Measurements from ENCODE around the gene EMX2. TPM values are rescaled to one million over a fixed set of nuclear protein-coding genes. Genes with fewer than 3 reads are reported as not detected.

The EMX2 gene
- total and polyA plus RNA-seq, 2 of the 13 experiments (the other 11 are each of a cell fraction or from before 2014, with no cell fraction given): not detected

DNA sequence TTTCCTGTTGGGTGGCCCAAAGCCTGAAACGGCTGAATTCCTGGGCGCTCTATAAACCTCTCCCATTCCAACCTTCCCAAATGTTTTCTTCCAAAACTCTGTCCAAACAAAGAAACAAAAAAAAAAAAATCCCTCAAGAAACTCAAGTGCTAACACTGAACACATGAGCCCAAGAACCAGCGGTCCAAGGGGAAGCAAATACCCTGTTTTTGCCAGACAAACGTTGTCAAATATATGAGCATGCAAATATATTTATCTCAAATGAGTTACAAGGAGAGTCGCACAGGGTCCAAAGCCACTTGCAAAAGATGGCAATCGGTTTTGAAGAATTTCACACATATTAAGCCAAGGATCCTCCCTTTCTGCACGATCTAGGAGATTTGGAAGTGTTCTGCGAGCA, 23.3 kb upstream of the EMX2 start:
- ChIA-PET POLR2A (no interaction called here), CTCF (ENCODE audit: low intra/inter-chr PET ratio, low total read pairs) (no interaction called here)
- Histone ChIP-seq H3K9me3 (ENCODE audit: low read length) (no peaks in the 10 kb centered on the region), H3K79me2 (ENCODE audit: insufficient read depth, low read length) (no peaks in the 10 kb centered on the region), H3K9ac (ENCODE audit: insufficient read depth, low read depth, low read length) (no peak overlapping the region), H3K36me3 (replicated peaks in 1 of 2; ENCODE audit: control insufficient read depth in 1 of 2, insufficient read depth in 2 of 2, low read length in 2 of 2) (no peaks in the 10 kb centered on the region), H3K4me2 (ENCODE audit: low read depth, low read length) (no peak overlapping the region), H3K27ac (ENCODE audit: extremely low read length, insufficient read depth, low read length) (no peak overlapping the region), H3K27me3 (ENCODE audit: control insufficient read depth in 1 of 2, insufficient read depth in 2 of 2, low read length in 2 of 2) (peaks cover 0 to 17% of the 10 kb centered on the region in 2 experiments; a peak in 3 of 5 replicates), H3K4me1 (ENCODE audit: insufficient read depth, low read length) (no peaks in the 10 kb centered on the region), H3K4me3 (replicated peaks in 1 of 3; ENCODE audit: insufficient read depth in 1 of 3, low read depth in 2 of 3, low read length in 3 of 3) (no peak overlapping the region), H2AFZ (ENCODE audit: low read length) (no peak overlapping the region), H4K20me1 (ENCODE audit: insufficient read depth, low read length) (no peaks in the 10 kb centered on the region)
- 13% methylated on average over 8 of the region's 8 CpGs for WGBS (ENCODE audit: low lambda C conversion rate)
- no peak for TF ChIP-seq GABPA (IDR thresholded peaks at IDR 0.05; ENCODE audit: low read depth, low read length)
- TF ChIP-seq GABPA (CRISPR knock-in tag; IDR thresholded peaks at IDR 0.05; ENCODE audit: low read depth): no peak
- TF ChIP-seq ATF7 (IDR thresholded peaks at IDR 0.05): no peak
- TF ChIP-seq ATF7 (CRISPR knock-in tag; IDR thresholded peaks at IDR 0.05): no peak
- TF ChIP-seq, protein P1, sequence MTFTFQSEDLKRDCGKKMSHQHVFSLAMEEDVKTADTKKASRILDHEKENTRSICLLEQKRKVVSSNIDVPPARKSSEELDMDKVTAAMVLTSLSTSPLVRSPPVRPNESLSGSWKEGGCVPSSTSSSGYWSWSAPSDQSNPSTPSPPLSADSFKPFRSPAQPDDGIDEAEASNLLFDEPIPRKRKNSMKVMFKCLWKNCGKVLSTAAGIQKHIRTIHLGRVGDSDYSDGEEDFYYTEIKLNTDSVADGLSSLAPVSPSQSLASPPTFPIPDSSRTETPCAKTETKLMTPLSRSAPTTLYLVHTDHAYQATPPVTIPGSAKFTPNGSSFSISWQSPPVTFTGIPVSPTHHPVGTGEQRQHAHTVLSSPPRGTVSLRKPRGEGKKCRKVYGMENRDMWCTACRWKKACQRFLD (CRISPR knock-in tag; IDR thresholded peaks at IDR 0.05; ENCODE audit: borderline replicate concordance): no peak
- TF ChIP-seq NFYC (CRISPR knock-in tag; IDR thresholded peaks at IDR 0.05): no peak
- TF ChIP-seq, protein P2, sequence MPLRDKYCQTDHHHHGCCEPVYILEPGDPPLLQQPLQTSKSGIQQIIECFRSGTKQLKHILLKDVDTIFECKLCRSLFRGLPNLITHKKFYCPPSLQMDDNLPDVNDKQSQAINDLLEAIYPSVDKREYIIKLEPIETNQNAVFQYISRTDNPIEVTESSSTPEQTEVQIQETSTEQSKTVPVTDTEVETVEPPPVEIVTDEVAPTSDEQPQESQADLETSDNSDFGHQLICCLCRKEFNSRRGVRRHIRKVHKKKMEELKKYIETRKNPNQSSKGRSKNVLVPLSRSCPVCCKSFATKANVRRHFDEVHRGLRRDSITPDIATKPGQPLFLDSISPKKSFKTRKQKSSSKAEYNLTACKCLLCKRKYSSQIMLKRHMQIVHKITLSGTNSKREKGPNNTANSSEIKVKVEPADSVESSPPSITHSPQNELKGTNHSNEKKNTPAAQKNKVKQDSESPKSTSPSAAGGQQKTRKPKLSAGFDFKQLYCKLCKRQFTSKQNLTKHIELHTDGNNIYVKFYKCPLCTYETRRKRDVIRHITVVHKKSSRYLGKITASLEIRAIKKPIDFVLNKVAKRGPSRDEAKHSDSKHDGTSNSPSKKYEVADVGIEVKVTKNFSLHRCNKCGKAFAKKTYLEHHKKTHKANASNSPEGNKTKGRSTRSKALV (CRISPR knock-in tag; IDR thresholded peaks at IDR 0.05): no peak
- TF ChIP-seq PRPF4 (IDR thresholded peaks at IDR 0.05; ENCODE audit: low read depth, low read length, poor library complexity, severe bottlenecking): no peak
- no peak for TF ChIP-seq DMAP1 (CRISPR knock-in tag; IDR thresholded peaks at IDR 0.05)
- TF ChIP-seq, protein P3, sequence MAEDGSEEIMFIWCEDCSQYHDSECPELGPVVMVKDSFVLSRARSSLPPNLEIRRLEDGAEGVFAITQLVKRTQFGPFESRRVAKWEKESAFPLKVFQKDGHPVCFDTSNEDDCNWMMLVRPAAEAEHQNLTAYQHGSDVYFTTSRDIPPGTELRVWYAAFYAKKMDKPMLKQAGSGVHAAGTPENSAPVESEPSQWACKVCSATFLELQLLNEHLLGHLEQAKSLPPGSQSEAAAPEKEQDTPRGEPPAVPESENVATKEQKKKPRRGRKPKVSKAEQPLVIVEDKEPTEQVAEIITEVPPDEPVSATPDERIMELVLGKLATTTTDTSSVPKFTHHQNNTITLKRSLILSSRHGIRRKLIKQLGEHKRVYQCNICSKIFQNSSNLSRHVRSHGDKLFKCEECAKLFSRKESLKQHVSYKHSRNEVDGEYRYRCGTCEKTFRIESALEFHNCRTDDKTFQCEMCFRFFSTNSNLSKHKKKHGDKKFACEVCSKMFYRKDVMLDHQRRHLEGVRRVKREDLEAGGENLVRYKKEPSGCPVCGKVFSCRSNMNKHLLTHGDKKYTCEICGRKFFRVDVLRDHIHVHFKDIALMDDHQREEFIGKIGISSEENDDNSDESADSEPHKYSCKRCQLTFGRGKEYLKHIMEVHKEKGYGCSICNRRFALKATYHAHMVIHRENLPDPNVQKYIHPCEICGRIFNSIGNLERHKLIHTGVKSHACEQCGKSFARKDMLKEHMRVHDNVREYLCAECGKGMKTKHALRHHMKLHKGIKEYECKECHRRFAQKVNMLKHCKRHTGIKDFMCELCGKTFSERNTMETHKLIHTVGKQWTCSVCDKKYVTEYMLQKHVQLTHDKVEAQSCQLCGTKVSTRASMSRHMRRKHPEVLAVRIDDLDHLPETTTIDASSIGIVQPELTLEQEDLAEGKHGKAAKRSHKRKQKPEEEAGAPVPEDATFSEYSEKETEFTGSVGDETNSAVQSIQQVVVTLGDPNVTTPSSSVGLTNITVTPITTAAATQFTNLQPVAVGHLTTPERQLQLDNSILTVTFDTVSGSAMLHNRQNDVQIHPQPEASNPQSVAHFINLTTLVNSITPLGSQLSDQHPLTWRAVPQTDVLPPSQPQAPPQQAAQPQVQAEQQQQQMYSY (CRISPR knock-in tag; IDR thresholded peaks at IDR 0.05): no peak
- TF ChIP-seq SNAI1 (CRISPR knock-in tag; IDR thresholded peaks at IDR 0.05; ENCODE audit: borderline replicate concordance): no peak
- no peak for TF ChIP-seq FLYWCH1 (CRISPR knock-in tag; IDR thresholded peaks at IDR 0.05)
- no peak for TF ChIP-seq ZNF713 (CRISPR knock-in tag; IDR thresholded peaks at IDR 0.05)
- no peak for TF ChIP-seq ZNF891 (CRISPR knock-in tag; IDR thresholded peaks at IDR 0.05)
- TF ChIP-seq NFE2L1 (CRISPR knock-in tag; IDR thresholded peaks at IDR 0.05; ENCODE audit: borderline replicate concordance): no peak
- no peak for TF ChIP-seq PAWR (CRISPR knock-in tag; IDR thresholded peaks at IDR 0.05; ENCODE audit: borderline replicate concordance)
- no peak for TF ChIP-seq GLI4 (CRISPR knock-in tag; IDR thresholded peaks at IDR 0.05; ENCODE audit: borderline replicate concordance)
- FAIRE-seq (no peak), ATAC-seq (no peak), DNase-seq (ENCODE audit: low spot score) (no peak)
- in situ Hi-C loops (cut with HindIII; ENCODE audit: extremely low pct_ligation_motif_present, low pct_unique_long_range_greater_than_20kb): no loop called here
- intact Hi-C loops (cut with micrococcal nuclease; ENCODE audit: unreplicated experiment): no loop called here
- BruUV-seq (replicated peaks): no TSS peak
